Measurements from ENCODE around the gene DBN1. TPM values are rescaled to one million over a fixed set of nuclear protein-coding genes. Genes with fewer than 3 reads are reported as not detected.

The DBN1 gene
- polyA plus RNA-seq, 2 of the 4 experiments (the other 2 are of a cell fraction): 47.7 to 107 TPM

- ATAC-seq (no peak), DNase-seq (ENCODE audit: low read depth in 1 of 2, low spot score in 1 of 2) (no peak), FAIRE-seq (no peak)
- Histone ChIP-seq H3K27ac (no peak overlapping the region), H3K9me3 (no peaks in the 10 kb centered on the region), H3K4me3 (no peak overlapping the region), H3K4me1 (no peaks in the 10 kb centered on the region), H3K4me2 (no peak overlapping the region)
- TF ChIP-seq POLR2A (IDR thresholded peaks at IDR 0.05; ENCODE audit: low read length) (no peak), ESRRA (IDR thresholded peaks at IDR 0.05; ENCODE audit: borderline replicate concordance, low read length) (no peak), JUN (IDR thresholded peaks at IDR 0.05) (no peak), CBX8 (IDR thresholded peaks at IDR 0.05) (no peak), ELK1 (IDR thresholded peaks at IDR 0.05; ENCODE audit: low read depth, low read length) (no peak), HOXA7 (CRISPR knock-in tag; IDR thresholded peaks at IDR 0.05) (no peak), MYC (IDR thresholded peaks at IDR 0.05; ENCODE audit: borderline replicate concordance, low read length) (no peak), RAD21 (conservative IDR thresholded peaks at IDR 0.05 in 1 of 2, IDR thresholded peaks at IDR 0.05 in 1 of 2) (no peak), RCOR1 (IDR thresholded peaks at IDR 0.05; ENCODE audit: low read depth, low read length) (no peak), EHMT2 (IDR thresholded peaks at IDR 0.05; ENCODE audit: low read depth) (no peak), TFCP2L1 (CRISPR knock-in tag; IDR thresholded peaks at IDR 0.05) (no peak)
- POLR2A ChIA-PET: interaction anchor here (1.2 to 1.7 kb wide), 2 partner anchors 10 to 11 kb away, joined by 4 to 5 read pairs; no protein-coding TSS in a partner anchor
- CTCF ChIA-PET: interaction anchor here (1.2 to 43.1 kb wide), 5 partner anchors 10 to 96 kb away, joined by 4 to 1107 read pairs (median 131); partner anchors contain the start of genes PRR7 and SLC34A1
- 72% methylated on average over 3 of the region's 3 CpGs for WGBS (ENCODE audit: missing lambda C conversion rate)
Observed at GRCh38 chr5:177414481-177414880, 59.0 kb downstream of the DBN1 start.

GRCh38 chr5:177412603-177413233, 60.7 kb downstream of the DBN1 start:
- ChIA-PET POLR2A (no interaction called here), CTCF (interaction anchor here (1.8 to 43.1 kb wide), 4 partner anchors 8 to 36 kb away, joined by 7 to 1107 read pairs (median 501); partner anchors contain the start of genes PRR7 and SLC34A1)
- 80% methylated on average over 8 of the region's 8 CpGs for WGBS (ENCODE audit: missing lambda C conversion rate)
- Histone ChIP-seq H3K27ac (no peak overlapping the region), H3K4me3 (no peak overlapping the region), H3K4me2 (no peak overlapping the region), H3K9me3 (no peaks in the 10 kb centered on the region), H3K4me1 (no peaks in the 10 kb centered on the region)
- TF ChIP-seq JUN (IDR thresholded peaks at IDR 0.05) (no peak), PBX3 (IDR thresholded peaks at IDR 0.05) (no peak), FOSL2 (IDR thresholded peaks at IDR 0.05) (no peak), FOSL2 (CRISPR knock-in tag; IDR thresholded peaks at IDR 0.05) (no peak), HOXB5 (CRISPR knock-in tag; IDR thresholded peaks at IDR 0.05) (no peak), SREBF2 (IDR thresholded peaks at IDR 0.05) (no peak), CBX8 (IDR thresholded peaks at IDR 0.05) (no peak), NFE2L2 (conservative IDR thresholded peaks at IDR 0.05; ENCODE audit: low read length) (no peak), PHF8 (IDR thresholded peaks at IDR 0.05; ENCODE audit: borderline replicate concordance, low read depth) (no peak), FOXS1 (CRISPR knock-in tag; IDR thresholded peaks at IDR 0.05) (no peak), MAFK (IDR thresholded peaks at IDR 0.05; ENCODE audit: partially characterized antibody) (no peak), TFCP2L1 (CRISPR knock-in tag; IDR thresholded peaks at IDR 0.05) (no peak), TP53 (CRISPR knock-in tag; IDR thresholded peaks at IDR 0.05) (no peak), CHD2 (IDR thresholded peaks at IDR 0.05; ENCODE audit: low read length, partially characterized antibody) (no peak), BHLHE40 (IDR thresholded peaks at IDR 0.05; ENCODE audit: low read depth, low read length) (no peak)
- FAIRE-seq (no peak), ATAC-seq (no peak), DNase-seq (ENCODE audit: low read depth in 1 of 2, low spot score in 1 of 2) (no peak)

GRCh38 chr5:177410575-177410974, 62.9 kb downstream of the DBN1 start:
- WGBS (ENCODE audit: missing lambda C conversion rate): 70% methylated on average over 3 of the region's 3 CpGs
- CTCF ChIA-PET: interaction anchor here (0.9 to 43.1 kb wide), 5 partner anchors 8 to 38 kb away, joined by 3 to 1107 read pairs (median 4); partner anchors contain the start of genes PRR7 and SLC34A1
- Histone ChIP-seq H3K4me3 (no peak overlapping the region), H3K9me3 (no peaks in the 10 kb centered on the region), H3K27ac (no peak overlapping the region), H3K4me2 (no peak overlapping the region), H3K4me1 (no peaks in the 10 kb centered on the region)
- TF ChIP-seq POLR2A (IDR thresholded peaks at IDR 0.05; ENCODE audit: low read length) (no peak), CBX8 (IDR thresholded peaks at IDR 0.05) (no peak), HDAC2 (IDR thresholded peaks at IDR 0.05) (no peak), TFCP2L1 (CRISPR knock-in tag; IDR thresholded peaks at IDR 0.05) (no peak), NPAS2 (CRISPR knock-in tag; IDR thresholded peaks at IDR 0.05; ENCODE audit: borderline replicate concordance) (no peak), ELK1 (IDR thresholded peaks at IDR 0.05; ENCODE audit: low read depth, low read length) (no peak), CHD4 (IDR thresholded peaks at IDR 0.05; ENCODE audit: borderline replicate concordance) (no peak), RNF2 (IDR thresholded peaks at IDR 0.05; ENCODE audit: borderline replicate concordance, low read depth) (no peak)
- no peak for DNase-seq (ENCODE audit: low read depth in 1 of 2, low spot score in 1 of 2)
- FAIRE-seq: no peak
- ATAC-seq: no peak
- POLR2A ChIA-PET: no interaction called here

Measured in A549 (cell line).